ENCODE results near the gene KCNC1.

DNA sequence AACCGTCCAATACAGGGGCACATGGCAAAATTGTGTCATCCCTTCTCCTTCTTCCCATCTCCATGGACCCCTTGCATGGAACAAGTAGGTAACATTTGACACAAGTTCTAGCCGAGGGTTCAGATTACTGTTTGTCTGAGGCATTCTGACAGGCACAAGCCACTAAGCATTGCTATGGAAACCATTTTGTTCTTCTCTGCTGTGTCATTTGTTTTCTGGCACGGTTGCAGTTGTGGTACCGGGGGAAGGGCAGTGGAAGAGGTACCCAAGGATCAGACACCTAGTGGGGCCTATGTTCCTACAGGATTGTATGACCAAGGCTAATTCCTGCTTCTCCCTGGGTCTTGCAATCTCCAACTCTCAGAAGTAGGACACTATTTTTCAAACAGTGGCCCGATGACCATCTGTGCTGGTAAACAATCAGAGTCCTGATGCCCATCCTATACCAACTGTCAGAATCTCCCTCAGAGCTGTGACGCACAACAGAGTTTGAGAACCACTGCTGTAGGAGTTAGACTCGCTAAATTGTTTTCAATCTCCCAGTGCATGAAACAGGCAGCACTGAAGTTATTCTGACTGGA is 69.3 kb downstream of the KCNC1 start:
- TF ChIP-seq CTCF (IDR thresholded peaks at IDR 0.05) = no peak
- no peak for TF ChIP-seq FOXJ3 (CRISPR knock-in tag; IDR thresholded peaks at IDR 0.05)
- TF ChIP-seq POLR2AphosphoS5 (IDR thresholded peaks at IDR 0.05; ENCODE audit: low read depth, low read length) = no peak
- TF ChIP-seq RXRA (IDR thresholded peaks at IDR 0.05; ENCODE audit: borderline replicate concordance, low read depth) = no peak
- no peak for TF ChIP-seq TAF1 (IDR thresholded peaks at IDR 0.05; ENCODE audit: borderline replicate concordance, low read depth, low read length)
- TF ChIP-seq MAX (IDR thresholded peaks at IDR 0.05; ENCODE audit: low read depth) = no peak
- no peak for TF ChIP-seq EP300 (IDR thresholded peaks at IDR 0.05; ENCODE audit: borderline replicate concordance in 1 of 2, low read depth in 1 of 2, low read length in 1 of 2)
- TF ChIP-seq EZH2phosphoT487 (IDR thresholded peaks at IDR 0.05; ENCODE audit: borderline replicate concordance, low read depth) = no peak
- no peak for TF ChIP-seq SIN3A (IDR thresholded peaks at IDR 0.05; ENCODE audit: borderline replicate concordance, low read depth, low read length)
- no peak for TF ChIP-seq NRF1 (IDR thresholded peaks at IDR 0.05; ENCODE audit: low read depth, low read length)
- no peak for TF ChIP-seq RFX5 (IDR thresholded peaks at IDR 0.05; ENCODE audit: low read length)
- TF ChIP-seq RAD21 (IDR thresholded peaks at IDR 0.05; ENCODE audit: low read length) = no peak
- TF ChIP-seq REST (IDR thresholded peaks at IDR 0.05; ENCODE audit: low read depth, low read length) = no peak
- no peak for TF ChIP-seq GABPA (IDR thresholded peaks at IDR 0.05; ENCODE audit: low read depth)

Measured in SK-N-SH (cell line).